GM21723 (cell line): ENCODE results near the gene NFYB.
"Not testable (repeated sequence)": the region's sequence is repeated elsewhere in the genome, so short reads cannot be mapped to it uniquely, and the experiment has no call there.

Source experiments
- ATAC-seq: cut with Tn5 transposase; IDR thresholded peaks from one replicate; pipeline ENCODE4 v1.9.1; 2021; ENCODE audit warnings: mild to moderate bottlenecking, moderate library complexity; ENCODE audit not compliant: unreplicated experiment

NFYB gene

DNA sequence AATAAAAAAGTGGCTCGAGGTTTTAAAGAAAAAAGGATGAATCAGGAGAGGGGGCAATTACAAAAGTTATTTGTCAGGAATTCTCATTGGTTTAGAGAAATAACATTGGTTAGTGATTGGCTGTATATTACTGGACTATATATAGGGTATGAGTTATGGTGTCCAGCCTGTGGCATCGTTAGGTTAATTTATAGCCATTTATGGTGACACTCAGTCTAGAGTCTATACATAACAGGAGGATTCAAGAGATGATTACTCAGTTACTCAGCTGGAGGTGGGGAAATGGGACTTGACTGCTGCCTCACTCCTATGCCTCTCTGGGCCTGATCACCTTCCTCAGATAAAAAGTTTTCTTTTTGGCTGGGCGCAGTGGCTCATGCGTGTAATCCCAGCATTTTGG, 25.6 kb upstream of the NFYB start:
- ATAC-seq = no peak

DNA sequence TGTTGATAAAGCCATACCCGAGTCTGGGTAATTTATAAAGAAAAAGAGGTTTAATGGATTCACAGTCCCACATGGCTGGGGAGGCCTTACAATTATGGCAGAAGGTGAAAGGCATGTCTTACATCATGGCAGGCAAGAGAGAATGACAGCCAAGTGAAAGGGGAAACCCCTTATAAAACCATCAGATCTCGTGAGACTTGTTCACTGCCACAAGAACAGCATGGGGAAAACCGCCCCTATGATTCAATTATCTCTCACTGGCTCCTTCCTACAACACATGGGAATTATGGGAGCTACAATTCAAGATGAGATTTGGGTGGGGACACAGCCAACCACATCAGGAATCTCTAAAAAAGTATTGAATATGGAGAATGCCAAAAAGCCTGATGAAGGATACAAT, 25.0 kb upstream of the NFYB start:
- not testable (repeated sequence) for ATAC-seq

DNA sequence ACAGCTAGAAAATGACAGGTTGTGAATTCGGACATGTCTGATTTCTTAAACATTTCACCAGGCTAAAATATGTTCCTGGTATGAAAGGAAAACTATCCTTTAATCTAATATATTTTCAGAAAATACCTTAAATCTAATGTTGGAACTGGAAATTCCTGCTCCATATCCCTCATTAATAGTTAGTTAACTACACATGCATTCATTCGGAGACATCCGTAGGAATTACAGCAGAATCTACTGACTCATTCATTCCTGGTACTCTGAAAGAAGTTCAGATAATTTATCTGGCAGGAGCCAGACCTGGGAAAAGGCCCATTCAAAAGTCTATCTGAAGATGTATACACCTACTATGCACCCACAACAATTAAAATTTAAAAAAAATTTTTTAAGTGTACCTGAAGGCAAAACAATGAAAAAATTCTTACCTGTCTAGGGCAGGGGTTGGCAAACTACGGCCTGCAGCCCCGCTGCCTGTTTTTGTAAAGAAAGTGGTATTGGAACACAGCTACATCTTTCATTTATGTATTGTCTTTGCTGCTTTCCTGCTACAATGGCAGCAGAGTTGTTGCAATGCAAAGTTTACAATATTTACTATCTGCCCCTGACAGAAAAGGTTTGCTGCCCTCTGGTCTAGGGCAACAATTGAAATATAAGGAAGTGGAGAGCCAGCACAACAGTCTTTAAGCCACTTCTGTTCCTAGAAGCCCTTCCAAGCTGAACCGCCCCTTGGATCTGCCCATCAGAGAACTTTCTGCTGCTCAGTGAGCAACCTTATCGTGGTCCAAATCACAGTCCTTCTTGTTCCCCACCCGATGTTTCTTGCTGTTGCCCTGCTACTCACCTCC, 17.9 kb upstream of the NFYB start:
- ATAC-seq = no peak

DNA sequence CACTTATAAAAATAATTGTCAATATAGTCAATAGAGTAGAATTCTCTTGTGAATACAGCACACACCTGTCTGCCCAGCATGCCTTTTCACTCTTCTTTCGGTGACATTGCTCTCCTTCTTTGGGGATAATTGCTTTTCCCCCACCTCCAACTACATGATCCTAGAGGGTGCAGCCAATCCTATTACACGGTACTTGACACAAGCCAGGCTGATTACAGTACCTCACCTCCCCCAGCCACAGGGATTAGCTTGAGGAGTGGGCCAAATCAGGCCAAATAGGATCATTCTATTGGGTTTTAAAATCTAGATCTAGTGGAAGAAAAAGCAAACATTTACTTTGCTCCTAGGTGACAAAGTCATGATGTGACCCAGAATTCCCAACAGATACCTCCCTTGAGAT, 16.8 kb upstream of the NFYB start:
- no peak for ATAC-seq

DNA sequence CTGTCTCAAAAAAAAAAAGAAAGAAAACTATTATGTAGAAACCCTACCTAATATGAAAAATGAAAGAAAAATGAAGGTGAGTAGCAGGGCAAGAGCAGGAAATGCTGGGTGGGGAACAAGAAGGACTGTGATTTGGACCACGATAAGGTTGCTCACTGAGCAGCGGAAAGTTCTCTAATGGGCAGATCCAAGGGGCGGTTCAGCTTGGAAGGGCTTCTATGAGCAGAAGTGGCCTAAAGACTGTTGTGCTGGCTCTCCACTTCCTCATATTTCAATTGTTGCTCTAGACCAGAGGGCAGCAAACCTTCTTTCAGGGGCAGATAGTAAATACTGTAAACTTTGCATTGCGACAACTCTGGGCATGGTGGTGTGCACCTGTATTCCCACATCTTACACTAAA, 16.3 kb upstream of the NFYB start:
- no peak for ATAC-seq

DNA sequence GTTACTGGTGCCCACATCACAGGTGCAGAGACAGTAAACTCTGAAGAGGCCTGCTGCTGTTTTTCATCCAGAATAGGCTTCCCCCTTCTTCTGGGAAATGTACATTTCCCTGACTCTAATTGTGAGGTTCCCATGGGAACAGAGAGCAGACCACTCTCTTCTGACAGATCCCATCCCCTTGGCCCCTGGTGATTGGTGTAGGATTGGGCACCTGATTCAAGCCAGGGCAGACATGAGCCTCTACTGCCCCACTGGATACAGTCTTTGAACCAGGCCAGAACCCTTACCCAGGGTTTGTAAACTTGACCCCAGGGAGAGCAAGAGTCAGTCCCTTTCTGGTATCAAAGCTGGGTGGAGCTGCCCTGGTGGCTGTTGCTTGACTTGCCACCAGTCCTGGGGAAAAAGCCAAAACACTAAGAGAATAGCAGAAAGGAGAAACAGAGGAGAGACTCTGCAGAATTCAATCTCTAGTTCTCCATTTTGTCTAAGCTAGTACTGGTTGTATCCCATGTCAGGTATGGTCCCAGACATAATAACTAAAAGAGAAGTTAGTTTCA, 14.8 kb upstream of the NFYB start:
- no peak for ATAC-seq

DNA sequence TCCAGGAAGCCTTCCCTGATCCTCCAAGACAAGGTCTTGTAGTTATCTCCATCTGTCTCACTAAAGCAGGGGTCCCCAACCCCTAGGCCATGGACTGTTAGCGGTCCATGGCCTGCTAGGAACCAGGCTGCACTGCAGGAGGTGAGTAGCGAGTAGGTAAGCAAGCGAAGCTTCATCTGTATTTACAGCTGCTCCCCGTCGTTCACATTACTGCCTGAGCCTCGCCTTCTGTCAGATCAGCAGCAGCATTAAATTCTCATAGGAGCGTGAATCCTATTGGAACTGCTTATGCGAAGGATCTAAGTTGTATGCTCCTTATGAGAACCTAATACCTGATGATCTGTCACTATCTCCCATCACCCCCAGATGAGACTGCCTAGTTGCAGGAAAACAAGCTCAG, 12.4 kb upstream of the NFYB start:
- no peak for ATAC-seq

DNA sequence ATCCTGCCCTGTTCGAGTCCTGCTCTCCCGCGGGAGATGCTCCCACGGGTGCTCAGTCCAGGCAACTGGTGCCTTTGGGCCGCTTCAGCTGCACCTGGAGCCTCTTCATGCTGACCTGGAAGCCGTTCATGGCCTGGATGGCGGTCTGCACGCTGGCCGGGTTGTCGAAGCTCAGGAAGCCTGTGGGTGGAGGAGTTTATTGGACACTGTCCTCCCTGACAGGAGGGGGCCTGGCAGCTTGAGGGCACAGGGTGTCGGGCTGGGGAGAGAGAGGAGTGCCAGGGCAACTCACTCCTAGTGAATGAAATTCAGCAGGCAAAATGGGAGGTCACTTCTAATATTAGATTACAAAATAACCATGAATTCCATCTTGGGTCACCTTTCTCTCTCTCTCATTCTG, 9.3 kb upstream of the NFYB start:
- ATAC-seq = no peak

DNA sequence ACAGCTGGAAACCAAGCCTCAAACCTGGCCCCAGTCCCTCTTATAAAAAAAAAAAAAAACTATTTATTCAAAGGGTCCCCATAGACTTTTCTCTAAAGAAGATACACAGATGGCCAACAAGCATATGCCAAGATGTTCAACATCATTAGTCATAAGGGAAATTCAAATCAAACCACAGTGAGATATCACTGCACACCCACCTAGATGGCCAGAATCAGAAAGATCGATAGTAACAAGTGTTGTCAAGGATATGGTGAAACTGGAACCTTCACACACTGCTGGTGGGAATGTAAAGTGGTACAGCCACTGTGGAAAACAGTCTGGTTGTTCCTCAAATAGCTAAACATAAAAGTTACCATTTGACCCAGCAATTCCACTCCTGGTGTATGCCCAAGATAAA, 5.9 kb upstream of the NFYB start:
- ATAC-seq = no peak

DNA sequence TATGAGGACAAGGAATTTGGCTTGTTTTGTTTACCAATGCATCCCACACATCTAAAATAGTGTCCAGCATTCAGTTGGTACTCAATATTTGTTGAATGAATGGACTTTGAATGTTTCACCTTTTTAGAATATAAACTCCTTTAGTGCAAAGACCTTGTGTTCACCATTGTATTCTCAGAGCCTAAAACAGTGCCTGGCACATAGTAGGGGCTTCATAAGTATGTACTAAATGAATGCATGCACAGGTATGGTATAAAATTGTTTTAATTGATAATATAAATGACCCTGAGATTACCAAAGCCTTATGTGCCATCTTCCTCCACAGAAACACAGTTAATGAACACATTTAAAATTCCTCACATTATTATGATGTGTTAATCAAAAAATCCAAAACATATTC, 5.0 kb upstream of the NFYB start:
- ATAC-seq = no peak

DNA sequence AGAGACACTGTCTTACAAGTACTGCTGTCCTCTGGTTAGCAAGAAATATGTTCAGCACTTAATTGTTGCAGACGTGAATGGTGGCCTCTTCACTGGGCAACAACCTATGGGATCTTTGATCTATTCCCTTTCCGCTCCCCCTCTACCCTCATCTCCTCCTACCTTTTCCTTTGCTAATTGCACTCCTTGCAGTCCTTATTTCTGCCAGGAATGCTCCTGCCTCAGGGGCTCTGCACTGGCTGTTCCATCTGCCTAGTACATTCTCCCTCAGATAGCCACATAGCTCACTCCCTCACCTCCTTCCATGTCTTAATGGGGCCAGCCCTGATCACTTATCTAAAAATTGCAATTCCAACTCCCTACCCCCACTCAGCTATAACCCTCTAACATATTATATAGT, 4.5 kb upstream of the NFYB start:
- ATAC-seq = no peak

DNA sequence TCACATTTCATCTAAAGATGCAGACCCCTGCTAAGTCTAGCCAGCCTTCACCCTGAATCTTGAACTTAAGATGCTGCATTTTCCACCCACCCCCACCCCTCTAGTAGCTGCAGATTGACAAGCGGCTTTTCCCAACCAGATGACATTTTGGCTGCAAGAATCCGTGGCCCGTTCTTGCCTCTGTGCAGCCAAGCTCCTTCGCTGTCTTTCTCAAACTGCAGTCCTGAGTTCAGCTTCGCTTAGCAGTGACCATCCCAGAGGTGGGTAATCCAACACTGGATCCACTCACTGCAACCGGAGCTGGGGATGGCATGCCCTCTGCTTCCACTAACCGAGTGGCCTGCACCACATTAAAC, 765 bp upstream of the NFYB start:
- no peak for ATAC-seq

DNA sequence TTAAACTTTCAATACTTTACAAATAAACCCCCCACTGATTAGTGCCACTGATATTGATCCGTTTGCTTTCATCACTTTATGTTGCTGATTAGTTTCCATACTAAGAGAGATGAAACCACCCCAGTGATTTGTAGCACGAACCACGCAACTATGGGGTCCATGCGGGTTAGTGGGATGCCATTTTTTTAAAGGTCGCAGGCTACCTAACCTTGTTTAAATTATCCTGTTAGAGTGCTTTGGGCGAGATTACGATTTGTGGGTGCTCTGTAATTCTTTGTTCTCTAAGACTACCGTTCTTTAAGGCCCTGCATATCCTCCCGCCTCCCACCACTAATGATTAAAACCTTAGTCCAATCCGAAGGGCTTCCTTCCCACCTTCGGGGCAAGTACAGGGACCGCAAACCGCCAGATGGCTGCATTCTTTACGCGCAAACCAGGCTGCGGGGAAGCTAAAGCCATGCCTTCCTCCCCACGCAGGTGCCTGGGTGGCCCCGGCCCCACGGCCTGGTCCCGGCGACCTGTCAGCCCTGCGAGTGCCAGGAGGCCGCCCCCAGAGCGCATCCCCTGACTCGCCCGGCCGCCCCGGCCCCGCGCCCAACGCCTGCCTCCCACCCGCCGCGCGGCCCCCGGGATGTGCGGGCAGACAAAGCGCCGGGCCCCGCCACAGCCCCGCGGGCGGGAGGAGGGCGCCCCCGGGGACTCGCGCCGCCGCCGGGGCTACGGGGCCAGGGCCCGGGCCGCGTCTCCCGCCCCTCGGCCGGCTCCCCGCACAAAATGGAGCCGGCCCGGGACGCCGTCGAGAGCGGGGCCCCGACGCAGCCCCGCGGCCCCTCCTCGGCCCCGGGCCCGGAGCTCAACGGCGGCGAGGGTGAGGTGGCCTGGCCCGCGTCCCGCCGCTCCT, 759 bp downstream of the NFYB start:
- ATAC-seq = peak; percentile 30

DNA sequence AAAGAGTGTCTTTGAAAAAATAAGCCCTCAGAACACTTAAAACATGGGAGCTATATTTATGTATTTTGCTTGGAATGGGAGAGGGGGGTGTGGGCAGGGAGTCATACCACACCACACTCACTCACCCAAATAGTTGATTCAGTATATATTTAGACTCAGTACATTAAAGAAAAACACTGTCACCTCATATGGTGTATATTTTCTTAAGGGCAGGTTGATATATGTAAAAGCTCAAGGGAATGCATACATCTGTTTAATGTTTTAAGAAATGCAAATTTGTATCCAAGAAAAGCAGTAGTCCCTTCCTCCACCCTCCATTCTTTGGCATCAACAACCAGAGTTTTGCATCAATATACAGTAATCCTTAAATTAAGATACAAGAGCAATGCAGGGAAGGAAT, 1.4 kb downstream of the NFYB start:
- ATAC-seq = no peak

DNA sequence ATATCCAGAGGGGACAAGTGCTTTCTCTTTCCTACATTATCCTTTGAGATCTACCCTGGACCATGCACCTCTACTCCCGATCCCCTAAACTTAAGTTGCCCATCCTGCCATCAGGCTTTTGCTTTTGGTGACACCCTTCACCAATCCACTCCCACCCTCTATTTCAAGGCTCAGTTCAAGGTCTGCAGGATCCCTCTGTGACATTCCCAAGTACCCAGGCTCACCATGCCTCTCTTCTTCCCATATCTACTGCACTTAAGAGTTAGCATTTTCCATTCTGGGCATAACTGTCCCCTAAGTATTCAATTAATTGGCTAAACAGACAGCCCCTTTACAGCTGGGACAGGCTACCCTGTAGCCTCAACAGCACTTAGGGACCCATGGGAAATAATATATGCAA, 3.1 kb downstream of the NFYB start:
- no peak for ATAC-seq

DNA sequence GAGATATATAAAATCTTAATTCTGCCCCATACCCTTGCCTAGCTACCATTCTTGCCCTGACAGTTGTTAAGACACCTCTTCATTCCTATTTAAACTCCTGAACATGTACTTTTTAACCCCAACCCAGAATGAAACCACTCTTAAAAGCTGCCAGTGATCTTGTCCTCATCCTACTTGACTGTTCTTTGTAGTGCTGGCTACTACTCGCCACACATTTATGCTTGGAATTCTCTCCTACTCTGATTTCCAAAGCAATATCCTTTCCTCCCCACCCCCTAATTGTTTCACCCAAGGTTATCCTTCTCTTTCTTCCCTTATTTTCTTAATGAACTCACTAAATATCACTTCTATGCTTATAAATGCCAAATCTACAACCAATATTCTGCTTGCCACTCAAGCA, 4.1 kb downstream of the NFYB start:
- ATAC-seq = no peak

DNA sequence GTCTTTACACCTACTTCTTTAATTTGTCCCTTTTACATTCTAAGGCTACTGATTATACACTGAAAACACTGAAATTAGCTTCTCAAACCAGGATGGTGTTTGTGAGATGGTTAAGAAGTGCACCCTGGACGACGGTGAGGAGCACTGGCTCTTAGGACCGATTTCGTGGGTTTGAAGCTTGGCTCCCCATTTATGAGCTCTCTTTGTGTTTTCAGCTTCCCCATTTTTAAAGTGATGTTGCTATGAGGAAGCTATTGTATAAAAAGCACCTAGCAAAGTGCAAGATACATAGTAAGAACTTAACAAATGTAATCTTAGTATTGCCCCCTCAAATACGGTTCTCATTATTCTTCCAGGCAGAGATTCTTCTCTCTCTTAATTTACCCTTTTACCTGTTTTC, 4.7 kb downstream of the NFYB start:
- ATAC-seq = no peak

DNA sequence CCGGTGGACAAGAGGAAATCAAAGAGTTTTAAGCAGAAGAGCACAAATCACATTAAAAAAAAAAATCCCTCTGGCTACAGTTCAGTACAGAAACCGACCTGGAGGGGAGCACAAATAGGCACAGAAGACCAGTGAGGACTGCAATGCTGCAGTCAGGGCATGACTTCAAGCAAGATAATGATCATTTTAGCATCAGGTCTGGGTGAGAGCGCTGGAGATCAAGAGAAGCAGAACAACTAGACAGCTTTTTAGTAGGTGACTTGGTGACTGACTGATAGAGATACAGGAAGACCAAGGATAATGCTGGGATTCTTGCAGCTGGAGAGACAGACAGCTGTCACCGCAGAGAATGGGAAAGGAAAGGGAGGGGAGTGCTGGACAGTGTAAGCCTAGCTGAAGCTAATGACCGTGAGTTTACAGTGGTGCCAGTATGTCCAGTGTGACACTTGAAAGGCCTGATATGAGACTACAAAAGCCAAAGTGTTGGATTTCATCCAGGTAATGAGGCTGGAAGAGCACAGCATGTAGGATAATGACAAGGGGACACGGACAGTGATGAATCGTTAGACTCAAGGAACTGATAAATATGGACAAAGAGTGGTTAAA, 5.6 kb downstream of the NFYB start:
- ATAC-seq = no peak

DNA sequence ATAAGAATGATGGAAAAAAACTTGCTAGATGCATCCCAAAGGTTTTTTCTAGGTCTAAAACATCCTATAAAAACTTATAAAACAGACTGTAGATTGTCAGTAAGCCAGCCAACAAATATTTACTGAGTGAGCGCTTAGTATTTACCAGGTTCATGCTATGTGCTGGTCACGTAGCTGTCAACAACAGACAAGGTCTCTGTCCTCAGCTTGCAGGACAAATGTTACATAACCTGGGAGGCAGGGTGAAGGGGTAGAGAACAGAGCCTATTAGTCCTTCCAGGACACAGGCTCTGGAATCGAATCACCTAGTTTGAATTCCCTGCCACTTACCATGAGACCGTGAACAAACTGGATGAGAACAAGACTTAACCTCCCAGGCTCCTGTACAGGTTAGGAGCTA, 6.4 kb downstream of the NFYB start:
- ATAC-seq = no peak

DNA sequence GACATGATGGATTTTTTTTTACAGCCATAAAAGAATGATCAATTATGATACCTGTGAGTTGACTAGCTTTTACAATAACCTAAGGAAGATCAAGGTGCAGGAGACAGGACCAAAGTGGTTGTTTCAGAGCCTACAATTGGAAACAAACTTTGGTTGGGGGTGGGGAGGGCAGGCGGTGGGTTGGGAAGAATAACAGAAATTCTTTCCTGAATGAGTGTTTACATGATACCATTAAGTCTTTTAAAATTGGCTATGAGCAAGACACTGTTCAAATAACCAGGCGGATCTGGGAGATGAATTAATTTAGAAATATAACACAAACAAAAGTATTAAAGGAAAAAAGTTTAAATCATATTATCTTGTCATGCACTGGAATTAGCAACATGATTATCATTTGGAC, 7.2 kb downstream of the NFYB start:
- ATAC-seq = no peak

DNA sequence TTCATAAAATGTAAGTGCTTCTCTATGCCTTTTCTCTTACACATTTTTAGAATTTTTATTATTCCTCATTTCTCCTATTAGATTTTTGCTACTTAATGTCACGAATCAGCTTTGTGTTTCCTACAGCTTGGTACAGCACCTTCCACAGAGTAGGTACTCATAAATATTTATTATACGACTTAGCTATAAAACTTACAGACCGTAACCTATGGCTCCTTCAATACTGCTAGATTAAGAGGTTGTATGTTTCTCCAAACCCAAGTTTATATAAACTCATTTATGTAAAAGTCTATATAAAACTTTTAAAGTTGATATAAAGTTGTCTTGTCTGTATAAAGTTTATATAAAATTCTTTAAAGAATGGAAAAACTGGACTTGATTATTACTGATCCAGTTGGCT, 11.5 kb downstream of the NFYB start:
- no peak for ATAC-seq

DNA sequence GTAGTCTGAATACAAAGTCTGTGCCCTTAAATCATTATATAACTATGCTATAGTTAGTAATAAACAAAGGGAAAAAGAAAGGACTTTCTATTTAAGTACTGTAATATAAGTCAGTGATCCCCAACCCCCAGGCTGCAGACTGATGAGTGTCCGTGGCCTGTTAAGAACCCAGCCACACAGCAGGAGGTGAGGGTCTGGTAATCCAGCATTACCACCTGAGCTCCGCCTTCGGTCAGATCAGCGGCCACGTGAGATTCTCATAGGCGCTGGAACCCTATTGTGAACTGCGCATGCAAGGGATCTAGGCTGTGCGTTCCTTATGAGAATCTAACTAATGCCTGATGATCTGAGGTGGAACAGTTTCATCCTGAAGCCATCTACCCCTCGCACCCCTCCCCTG, 15.7 kb downstream of the NFYB start:
- no peak for ATAC-seq
